Body of pancreas (tissue), 4 donors: Measurements from ENCODE around the gene BEND5.

ENCODE experiments used
- CTCF ChIP-seq, 7 experiments: fragments of 450-650 bp in 4 of 7; fragments of 200-600 bp in 3 of 7; sonication (generic) in 3 of 7; IDR thresholded peaks; one replicate each; pipeline ENCODE4 v1.5.1; 2016 to 2019; ENCODE audit warnings: antibody characterized with exemption in 7 of 7
- POLR2A ChIP-seq, 3 donors: fragments of 450-650 bp; IDR thresholded peaks; one replicate each; pipeline ENCODE4 v1.6.1; 2016; ENCODE audit warnings: antibody characterized with exemption in 3 of 3, mild to moderate bottlenecking in 2 of 3

- TF ChIP-seq CTCF (IDR thresholded peaks at IDR 0.05) (no peak), POLR2A (IDR thresholded peaks at IDR 0.05) (no peak)
Measured at GRCh38 chr1:48710915-48711314, 65.8 kb downstream of the BEND5 start.
